ENCODE results near the gene G3BP2. TPM values are rescaled to one million over a fixed set of nuclear protein-coding genes. Genes with fewer than 3 reads are reported as not detected.

G3BP2 gene
- total and polyA plus RNA-seq, 2 of the 13 experiments (the other 11 are each of a cell fraction or from before 2014, with no cell fraction given) = 51.7 to 179 TPM

DNA sequence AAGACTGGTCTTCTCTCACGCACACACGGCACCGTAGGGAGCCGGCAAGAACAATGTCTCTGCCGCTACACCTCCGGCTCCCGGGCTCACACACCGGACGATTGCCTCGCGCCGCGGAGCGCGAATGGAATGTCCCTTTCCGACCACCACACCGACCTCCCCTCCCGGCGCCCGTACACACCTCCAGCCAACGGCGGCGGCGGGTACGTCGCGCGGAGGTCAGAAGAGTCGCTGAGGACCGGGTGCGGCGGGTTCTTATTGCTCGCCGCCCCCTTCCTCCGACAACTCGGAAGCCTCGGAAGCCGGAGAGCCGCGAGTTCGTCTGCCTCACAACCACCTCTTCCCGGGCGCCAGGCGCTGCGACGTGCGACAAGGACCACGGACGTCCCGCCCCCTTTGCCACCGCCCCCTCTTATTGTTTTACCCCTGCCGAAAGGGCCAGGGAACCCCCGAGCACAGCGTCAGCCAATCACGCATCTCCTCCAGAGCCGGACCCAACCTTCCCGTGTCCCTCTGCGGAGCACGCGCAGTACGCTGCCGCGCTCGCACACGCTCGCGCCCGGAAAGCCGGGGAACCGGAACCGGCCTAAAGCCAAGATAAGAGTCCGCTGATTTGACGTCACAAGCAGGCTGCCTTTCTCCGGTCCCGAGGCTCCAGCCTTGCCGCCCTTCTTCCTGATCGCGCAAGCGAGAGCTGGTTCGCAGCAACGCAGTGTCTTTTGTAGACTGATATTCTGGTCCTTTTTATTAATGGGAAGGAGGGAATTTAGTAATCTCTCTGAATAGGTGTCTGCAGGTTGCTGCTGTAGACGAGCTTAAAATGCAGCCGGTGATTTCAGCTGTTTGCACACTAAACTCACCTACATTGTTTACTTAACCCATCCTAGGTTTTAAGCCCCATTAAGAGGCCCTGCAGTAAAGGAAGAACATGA, at the start of gene G3BP2 (continued):
- no peak for TF ChIP-seq ADNP (CRISPR knock-in tag; IDR thresholded peaks at IDR 0.05)
- no peak for TF ChIP-seq JUN (CRISPR knock-in tag; IDR thresholded peaks at IDR 0.05)
- peak; percentile 84 for TF ChIP-seq TAF1 (CRISPR knock-in tag; IDR thresholded peaks at IDR 0.05)
- no peak for TF ChIP-seq REXO4 (CRISPR knock-in tag; IDR thresholded peaks at IDR 0.05; ENCODE audit: borderline replicate concordance)
- peak; percentile 77 for TF ChIP-seq SP2 (CRISPR knock-in tag; IDR thresholded peaks at IDR 0.05)
- peak; percentile 92 for TF ChIP-seq HOXA3 (CRISPR knock-in tag; IDR thresholded peaks at IDR 0.05)
- peak; percentile 1 for TF ChIP-seq FOXA3 (CRISPR knock-in tag; IDR thresholded peaks at IDR 0.05)
- no peak for TF ChIP-seq PAWR (CRISPR knock-in tag; IDR thresholded peaks at IDR 0.05; ENCODE audit: borderline replicate concordance)
- TF ChIP-seq CBFB (CRISPR knock-in tag; IDR thresholded peaks at IDR 0.05) = no peak
- TF ChIP-seq, protein P1, sequence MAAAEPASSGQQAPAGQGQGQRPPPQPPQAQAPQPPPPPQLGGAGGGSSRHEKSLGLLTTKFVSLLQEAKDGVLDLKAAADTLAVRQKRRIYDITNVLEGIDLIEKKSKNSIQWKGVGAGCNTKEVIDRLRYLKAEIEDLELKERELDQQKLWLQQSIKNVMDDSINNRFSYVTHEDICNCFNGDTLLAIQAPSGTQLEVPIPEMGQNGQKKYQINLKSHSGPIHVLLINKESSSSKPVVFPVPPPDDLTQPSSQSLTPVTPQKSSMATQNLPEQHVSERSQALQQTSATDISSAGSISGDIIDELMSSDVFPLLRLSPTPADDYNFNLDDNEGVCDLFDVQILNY (CRISPR knock-in tag; conservative IDR thresholded peaks at IDR 0.05) = no peak
- TF ChIP-seq, protein P2, sequence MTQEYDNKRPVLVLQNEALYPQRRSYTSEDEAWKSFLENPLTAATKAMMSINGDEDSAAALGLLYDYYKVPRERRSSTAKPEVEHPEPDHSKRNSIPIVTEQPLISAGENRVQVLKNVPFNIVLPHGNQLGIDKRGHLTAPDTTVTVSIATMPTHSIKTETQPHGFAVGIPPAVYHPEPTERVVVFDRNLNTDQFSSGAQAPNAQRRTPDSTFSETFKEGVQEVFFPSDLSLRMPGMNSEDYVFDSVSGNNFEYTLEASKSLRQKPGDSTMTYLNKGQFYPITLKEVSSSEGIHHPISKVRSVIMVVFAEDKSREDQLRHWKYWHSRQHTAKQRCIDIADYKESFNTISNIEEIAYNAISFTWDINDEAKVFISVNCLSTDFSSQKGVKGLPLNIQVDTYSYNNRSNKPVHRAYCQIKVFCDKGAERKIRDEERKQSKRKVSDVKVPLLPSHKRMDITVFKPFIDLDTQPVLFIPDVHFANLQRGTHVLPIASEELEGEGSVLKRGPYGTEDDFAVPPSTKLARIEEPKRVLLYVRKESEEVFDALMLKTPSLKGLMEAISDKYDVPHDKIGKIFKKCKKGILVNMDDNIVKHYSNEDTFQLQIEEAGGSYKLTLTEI (CRISPR knock-in tag; conservative IDR thresholded peaks at IDR 0.05) = no peak
- 0 out of 2 replicates have a peak, but pooled peaks have one; percentile 15 for TF ChIP-seq THRA (CRISPR knock-in tag; IDR thresholded peaks at IDR 0.05; ENCODE audit: borderline replicate concordance)
- peak; percentile 75; the same call in 1 of the 2 replicates for TF ChIP-seq ZNF274 (CRISPR knock-in tag; IDR thresholded peaks at IDR 0.05)
- TF ChIP-seq ZNF891 (CRISPR knock-in tag; IDR thresholded peaks at IDR 0.05) = peak; percentile 94
- TF ChIP-seq NCOA5 (CRISPR knock-in tag; IDR thresholded peaks at IDR 0.05) = no peak
- TF ChIP-seq RFX5 (IDR thresholded peaks at IDR 0.05; ENCODE audit: low read depth, low read length) = 0 out of 2 replicates have a peak, but pooled peaks have one; percentile 36
- peak; percentile 83; the same call in 1 of the 2 replicates for TF ChIP-seq ZNF749 (CRISPR knock-in tag; IDR thresholded peaks at IDR 0.05; ENCODE audit: borderline replicate concordance)
- TF ChIP-seq ZNF562 (CRISPR knock-in tag; IDR thresholded peaks at IDR 0.05; ENCODE audit: borderline replicate concordance) = no peak
- no peak; the same call in 1 of the 2 replicates for TF ChIP-seq ZSCAN12 (CRISPR knock-in tag; IDR thresholded peaks at IDR 0.05)
- TF ChIP-seq ZKSCAN1 (IDR thresholded peaks at IDR 0.05; ENCODE audit: low read length) = no peak
- TF ChIP-seq ZNF44 (CRISPR knock-in tag; IDR thresholded peaks at IDR 0.05) = no peak
- TF ChIP-seq CENPX (CRISPR knock-in tag; IDR thresholded peaks at IDR 0.05) = no peak
- TF ChIP-seq ZGPAT (CRISPR knock-in tag; IDR thresholded peaks at IDR 0.05) = peak; percentile 84
- no peak; the same call in 1 of the 2 replicates for TF ChIP-seq NR2F2 (IDR thresholded peaks at IDR 0.05; ENCODE audit: borderline replicate concordance, low read depth)
- TF ChIP-seq ZFYVE20 (CRISPR knock-in tag; IDR thresholded peaks at IDR 0.05; ENCODE audit: borderline replicate concordance, low read depth) = no peak
- no peak for TF ChIP-seq ZNF460 (CRISPR knock-in tag; IDR thresholded peaks at IDR 0.05; ENCODE audit: borderline replicate concordance)

Data from HepG2 (cell line).